Endothelial cell of umbilical vein (primary cell): ENCODE measurements around the gene LRFN5. TPM values are rescaled to one million over a fixed set of nuclear protein-coding genes. Genes with fewer than 3 reads are reported as not detected.

Source experiments
- BruUV-seq: library from RNA; stranded (reverse); fragments of 400-500 nt; replicated peaks from 2 replicates; lab custom pipeline; 2021; lab: Mats Ljungman, UMichigan
- CTCF ChIA-PET: fragments of 300-600, 350-600 bp; sonication (Branson Sonifier 250); formaldehyde crosslinking; loops from one replicate; lab custom pipeline; 2021; ENCODE audit warnings: antibody characterized with exemption, inconsistent platforms; lab: Charles Lee
- POLR2A ChIA-PET: fragments of 300-600, 350-600 bp; sonication (Branson Sonifier 250); formaldehyde crosslinking; loops from one replicate; lab custom pipeline; 2021; ENCODE audit warnings: antibody characterized with exemption, inconsistent platforms; lab: Charles Lee
- DNase-seq: peaks from one replicate; pipeline ENCODE4 v3.0.0-alpha.2; 2011; ENCODE audit warnings: low read depth, low spot score
- FAIRE-seq: peaks from 2 replicates; lab custom pipeline; 2011; peaks lifted over from hg19 to GRCh38; lab: Jason Lieb, UNC
- H2AFZ ChIP-seq: 2 replicates; pipeline ENCODE4 v1.6.0; 2012; ENCODE audit warnings: low read depth, low read length, control low read depth, inconsistent platforms
- H3K27ac ChIP-seq: 2 replicates; pipeline ENCODE4 v1.5.1; 2011; ENCODE audit warnings: low read depth, mild to moderate bottlenecking, control low read depth, low read length, moderate library complexity; ENCODE audit not compliant: insufficient read depth
- H3K27me3 ChIP-seq, 2 experiments: 2 replicates each; pipeline versions ENCODE4 v1.6.0 to v1.6.1; 2011; ENCODE audit warnings: low read length in 2 of 2, mixed read lengths in 1 of 2; ENCODE audit not compliant: control insufficient read depth in 2 of 2, insufficient read depth in 2 of 2
- H3K36me3 ChIP-seq, 2 experiments: 2 replicates in 1 of 2; 3 replicates in 1 of 2; pipeline ENCODE4 v1.5.1; 2011; ENCODE audit warnings: low read length in 2 of 2, mild to moderate bottlenecking in 1 of 2, moderate library complexity in 1 of 2; ENCODE audit not compliant: control insufficient read depth in 2 of 2, insufficient read depth in 2 of 2; ENCODE audit errors: extremely low read depth in 1 of 2
- H3K4me1 ChIP-seq: 3 replicates; pipeline ENCODE4 v1.5.1; 2011; ENCODE audit warnings: mild to moderate bottlenecking, low read length; ENCODE audit not compliant: control insufficient read depth, insufficient read depth; ENCODE audit errors: extremely low read depth
- H3K4me2 ChIP-seq: 2 replicates; pipeline ENCODE4 v1.6.1; 2011; ENCODE audit warnings: low read length, control low read depth, mixed read lengths; ENCODE audit not compliant: insufficient read depth
- H3K4me3 ChIP-seq, 3 experiments: fragments of 200-600 bp in 1 of 3; sonication (generic), shearing (Covaris generic) in 1 of 3; replicated peaks in 1 of 3; 2 replicates each; pipeline ENCODE4 v1.5.1; 2011 to 2016; ENCODE audit warnings: control low read depth in 3 of 3, low read length in 3 of 3, mild to moderate bottlenecking in 2 of 3, inconsistent platforms in 1 of 3, low read depth in 1 of 3, moderate library complexity in 1 of 3; ENCODE audit not compliant: insufficient read depth in 1 of 3
- H3K79me2 ChIP-seq: 2 replicates; pipeline ENCODE4 v1.6.0; 2012; ENCODE audit warnings: low read length, inconsistent platforms; ENCODE audit not compliant: control insufficient read depth, insufficient read depth
- H3K9ac ChIP-seq: replicated peaks from 2 replicates; pipeline ENCODE3; 2011; ENCODE audit warnings: low read length, control low read depth; ENCODE audit not compliant: insufficient read depth; ENCODE audit errors: extremely low read depth
- H3K9me1 ChIP-seq: replicated peaks from 3 replicates; pipeline ENCODE4 v1.6.0; 2011; ENCODE audit warnings: mild to moderate bottlenecking, low read length; ENCODE audit not compliant: control insufficient read depth, insufficient read depth; ENCODE audit errors: extremely low read depth
- H3K9me3 ChIP-seq: replicated peaks from 2 replicates; pipeline ENCODE4 v1.5.1; 2012; ENCODE audit warnings: low read length, inconsistent platforms; ENCODE audit not compliant: control insufficient read depth, insufficient read depth
- H4K20me1 ChIP-seq: replicated peaks from 2 replicates; pipeline ENCODE3; 2011; ENCODE audit warnings: mild to moderate bottlenecking, low read length; ENCODE audit not compliant: control insufficient read depth, insufficient read depth; ENCODE audit errors: extremely low read depth
- CTCF ChIP-seq, 2 donors: IDR thresholded peaks; 1 replicate in 1 of 2; 2 replicates in 1 of 2; pipeline ENCODE4 v1.5.1; 2011; ENCODE audit warnings: low read length in 2 of 2, mild to moderate bottlenecking in 2 of 2, moderate library complexity in 2 of 2, control low read depth in 1 of 2, inconsistent platforms in 1 of 2, low read depth in 1 of 2; ENCODE audit not compliant: insufficient read depth in 1 of 2; ENCODE audit errors: extremely low read depth in 1 of 2
- EZH2 ChIP-seq: IDR thresholded peaks from 2 replicates; pipeline ENCODE4 v1.6.1; 2012; ENCODE audit warnings: borderline replicate concordance, low read depth, mild to moderate bottlenecking, moderate library complexity, low read length, inconsistent platforms; ENCODE audit not compliant: severe bottlenecking
- FOS ChIP-seq: IDR thresholded peaks from 2 replicates; pipeline ENCODE4 v1.6.1; 2011; ENCODE audit warnings: mild to moderate bottlenecking, low read length, moderate library complexity, borderline replicate concordance; ENCODE audit not compliant: insufficient read depth
- GATA2 ChIP-seq: IDR thresholded peaks from 2 replicates; pipeline ENCODE4 v1.7.0; 2011; ENCODE audit warnings: low read depth, mild to moderate bottlenecking, moderate library complexity, mixed read lengths, low read length; ENCODE audit not compliant: insufficient read length, insufficient read depth
- JUN ChIP-seq: IDR thresholded peaks from 2 replicates; pipeline ENCODE4 v1.6.1; 2011; ENCODE audit warnings: borderline replicate concordance, low read depth; ENCODE audit not compliant: insufficient read length, insufficient read depth
- POLR2AphosphoS5 ChIP-seq: IDR thresholded peaks from 2 replicates; pipeline ENCODE4 v1.6.1; 2012; ENCODE audit warnings: low read depth, mild to moderate bottlenecking, control low read depth, low read length, moderate library complexity; ENCODE audit not compliant: insufficient read depth
- dilution Hi-C: fragments of 300-500 bp; cut with MboI; formaldehyde crosslinking; loops from one replicate; pipeline ENCODE4 v1.15.0; 2019; ENCODE audit warnings: low sequenced_read_pairs; ENCODE audit not compliant: extremely low pct_ligation_motif_present
- intact Hi-C: fragments of 100-400 bp; cut with micrococcal nuclease; formaldehyde crosslinking; loops from one replicate; pipeline ENCODE4 v1.10.0; 2022
- polyA plus RNA-seq, 4 experiments: library from polyadenylated mRNA; depleted of rRNA in 3 of 4; stranded (reverse) in 3 of 4; unstranded in 1 of 4; fragments of >200 nt; gene quantifications; 2 replicates each; pipeline versions ENCODE4 v1.2.1 to v1.2.3, GENCODE V29; 2011 to 2012; ENCODE audit warnings: missing spikeins in 1 of 4
- total RNA-seq: library from RNA; stranded (reverse); gene quantifications from 2 replicates; pipeline ENCODE4 v1.2.3, GENCODE V29; 2021
- TF ChIP-seq, protein P1 (sequence below): IDR thresholded peaks from 2 replicates; pipeline ENCODE4 v1.6.1; 2011; ENCODE audit not compliant: insufficient read depth, insufficient read length

LRFN5 gene
- total and polyA plus RNA-seq, 2 donors (not counting 3 experiments of a cell fraction or from before 2014, with no cell fraction given): not detected

GRCh38 chr14:41785696-41786095, 179.0 kb downstream of the LRFN5 start:
- H3K27ac ChIP-seq: no peak overlapping the region
- POLR2A ChIA-PET: no interaction called here
- intact Hi-C loops (no loop called here), dilution Hi-C loops (no loop called here)
- H3K79me2 ChIP-seq: no peaks in the 10 kb centered on the region
- CTCF ChIA-PET: no interaction called here
- no peaks in the 10 kb centered on the region for H3K9me1 ChIP-seq
- H3K9ac ChIP-seq: no peak overlapping the region
- H3K4me3 ChIP-seq: no peak overlapping the region
- DNase-seq (no peak), FAIRE-seq (no peak)
- H3K4me1 ChIP-seq: no peaks in the 10 kb centered on the region
- BruUV-seq: no TSS peak
- no peaks in the 10 kb centered on the region for H3K27me3 ChIP-seq
- H3K9me3 ChIP-seq: peaks cover 4% of the 10 kb centered on the region
- no peaks in the 10 kb centered on the region for H3K36me3 ChIP-seq
- TF ChIP-seq JUN (no peak), POLR2AphosphoS5 (no peak)
- H2AFZ ChIP-seq: no peak overlapping the region
- no peaks in the 10 kb centered on the region for H4K20me1 ChIP-seq
- no peak overlapping the region for H3K4me2 ChIP-seq

DNA sequence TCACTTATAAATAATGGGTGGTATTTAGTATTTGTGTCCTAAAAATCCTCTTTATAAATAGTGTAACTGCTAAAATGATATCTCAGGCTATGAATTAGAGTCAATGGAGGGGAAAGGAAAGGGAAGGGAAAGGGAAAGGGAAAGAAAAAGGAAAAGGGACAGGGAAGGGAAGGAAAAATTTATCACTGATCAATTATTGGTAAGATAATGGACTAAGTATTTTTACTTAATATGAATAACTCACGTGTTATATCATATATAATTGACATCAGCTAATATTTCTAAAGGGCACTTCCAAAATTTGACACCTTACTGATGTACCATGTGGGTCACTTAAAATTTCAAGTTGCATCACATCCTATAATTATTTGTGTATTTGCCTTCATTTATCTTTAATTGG, 193.1 kb downstream of the LRFN5 start:
- ChIA-PET POLR2A (no interaction called here), CTCF (no interaction called here)
- H3K27ac ChIP-seq: no peak overlapping the region
- TF ChIP-seq, protein P1, sequence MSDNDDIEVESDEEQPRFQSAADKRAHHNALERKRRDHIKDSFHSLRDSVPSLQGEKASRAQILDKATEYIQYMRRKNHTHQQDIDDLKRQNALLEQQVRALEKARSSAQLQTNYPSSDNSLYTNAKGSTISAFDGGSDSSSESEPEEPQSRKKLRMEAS: no peak
- TF ChIP-seq FOS: no peak
- TF ChIP-seq JUN: no peak
- no peak for TF ChIP-seq EZH2
- TF ChIP-seq CTCF (IDR thresholded peaks at IDR 0.05; ENCODE audit: extremely low read depth in 1 of 2, insufficient read depth in 1 of 2, low read depth in 1 of 2, low read length in 2 of 2): no peak
- no peak for TF ChIP-seq POLR2AphosphoS5
- TF ChIP-seq GATA2: no peak
- H3K4me1 ChIP-seq: no peaks in the 10 kb centered on the region
- H3K27me3 ChIP-seq: no peaks in the 10 kb centered on the region
- no peaks in the 10 kb centered on the region for H4K20me1 ChIP-seq
- intact Hi-C loops (no loop called here), dilution Hi-C loops (no loop called here)
- H3K9me3 ChIP-seq: peaks cover 6% of the 10 kb centered on the region
- H3K9me1 ChIP-seq: no peaks in the 10 kb centered on the region
- H3K9ac ChIP-seq: no peak overlapping the region
- DNase-seq (no peak), FAIRE-seq (no peak)
- no TSS peak for BruUV-seq
- no peak overlapping the region for H3K4me3 ChIP-seq
- no peak overlapping the region for H3K4me2 ChIP-seq
- no peaks in the 10 kb centered on the region for H3K79me2 ChIP-seq
- H2AFZ ChIP-seq: no peak overlapping the region
- no peaks in the 10 kb centered on the region for H3K36me3 ChIP-seq
